Fibroblast of the aortic adventitia (primary cell): Measurements from ENCODE around the gene CLCN7. TPM values are rescaled to one million over a fixed set of nuclear protein-coding genes. Genes with fewer than 3 reads are reported as not detected.

Source experiments
- DNase-seq: peaks from one replicate; pipeline ENCODE4 v3.0.0-alpha.2; 2010; ENCODE audit warnings: low read depth
- H3K4me3 ChIP-seq: 2 replicates; pipeline ENCODE4 v1.5.1; 2011; ENCODE audit warnings: low read depth, mild to moderate bottlenecking, control low read depth, low read length, moderate library complexity
- total RNA-seq: library from RNA; depleted of rRNA; stranded (reverse); fragments of >200 nt; gene quantifications from 2 replicates; pipeline ENCODE4 v1.2.3, GENCODE V29; 2012; ENCODE audit warnings: low replicate concordance
- TF ChIP-seq, protein P1 (sequence below): IDR thresholded peaks from 2 replicates; pipeline ENCODE4 v1.5.1; 2011; ENCODE audit warnings: mild to moderate bottlenecking, low read length, control low read depth, inconsistent platforms; ENCODE audit not compliant: insufficient read depth

CLCN7 gene, protein sequence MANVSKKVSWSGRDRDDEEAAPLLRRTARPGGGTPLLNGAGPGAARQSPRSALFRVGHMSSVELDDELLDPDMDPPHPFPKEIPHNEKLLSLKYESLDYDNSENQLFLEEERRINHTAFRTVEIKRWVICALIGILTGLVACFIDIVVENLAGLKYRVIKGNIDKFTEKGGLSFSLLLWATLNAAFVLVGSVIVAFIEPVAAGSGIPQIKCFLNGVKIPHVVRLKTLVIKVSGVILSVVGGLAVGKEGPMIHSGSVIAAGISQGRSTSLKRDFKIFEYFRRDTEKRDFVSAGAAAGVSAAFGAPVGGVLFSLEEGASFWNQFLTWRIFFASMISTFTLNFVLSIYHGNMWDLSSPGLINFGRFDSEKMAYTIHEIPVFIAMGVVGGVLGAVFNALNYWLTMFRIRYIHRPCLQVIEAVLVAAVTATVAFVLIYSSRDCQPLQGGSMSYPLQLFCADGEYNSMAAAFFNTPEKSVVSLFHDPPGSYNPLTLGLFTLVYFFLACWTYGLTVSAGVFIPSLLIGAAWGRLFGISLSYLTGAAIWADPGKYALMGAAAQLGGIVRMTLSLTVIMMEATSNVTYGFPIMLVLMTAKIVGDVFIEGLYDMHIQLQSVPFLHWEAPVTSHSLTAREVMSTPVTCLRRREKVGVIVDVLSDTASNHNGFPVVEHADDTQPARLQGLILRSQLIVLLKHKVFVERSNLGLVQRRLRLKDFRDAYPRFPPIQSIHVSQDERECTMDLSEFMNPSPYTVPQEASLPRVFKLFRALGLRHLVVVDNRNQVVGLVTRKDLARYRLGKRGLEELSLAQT
- 64.8 and 432 TPM in 2 replicates for total RNA-seq

DNA sequence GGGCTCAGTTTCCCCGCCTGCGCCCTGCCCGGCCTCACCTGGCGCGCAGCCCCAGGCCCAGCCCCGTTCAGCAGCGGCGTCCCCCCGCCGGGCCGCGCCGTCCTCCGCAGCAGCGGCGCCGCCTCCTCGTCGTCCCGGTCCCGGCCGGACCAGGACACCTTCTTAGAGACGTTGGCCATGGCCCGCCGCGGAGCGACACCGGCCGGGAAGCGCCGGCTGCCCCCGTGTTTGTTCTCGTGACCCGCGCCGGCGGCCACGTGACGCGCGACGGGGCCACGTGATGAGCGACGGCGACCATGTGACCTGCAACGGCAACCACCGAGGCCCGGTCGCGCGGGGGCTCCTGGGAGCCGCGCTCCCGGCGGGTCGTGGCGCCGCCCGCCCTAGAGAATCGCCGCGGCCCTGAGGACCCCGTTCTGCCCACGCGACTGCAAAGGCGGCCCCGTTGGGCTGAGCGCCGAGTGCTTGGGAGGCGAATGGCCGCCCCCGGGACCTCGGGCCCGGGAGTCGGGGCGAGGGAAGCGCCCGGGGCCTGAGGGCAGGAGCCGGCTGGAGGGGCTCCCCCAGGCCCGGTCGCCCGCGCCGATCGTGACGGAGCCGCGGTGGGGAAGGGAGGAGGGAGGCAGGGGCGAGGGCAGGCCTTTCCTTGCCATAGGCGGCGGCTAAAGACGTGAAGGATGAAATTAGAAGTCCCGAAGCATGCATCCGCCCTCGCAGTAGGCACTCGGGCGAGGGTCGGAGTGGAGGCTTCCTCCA lies at the start of gene CLCN7:
CLCN7 (minus strand) TSS at position 233 of the 756 bp plus-strand sequence; CDS start at position 179, 54 bp downstream.
- TF ChIP-seq, protein P1, sequence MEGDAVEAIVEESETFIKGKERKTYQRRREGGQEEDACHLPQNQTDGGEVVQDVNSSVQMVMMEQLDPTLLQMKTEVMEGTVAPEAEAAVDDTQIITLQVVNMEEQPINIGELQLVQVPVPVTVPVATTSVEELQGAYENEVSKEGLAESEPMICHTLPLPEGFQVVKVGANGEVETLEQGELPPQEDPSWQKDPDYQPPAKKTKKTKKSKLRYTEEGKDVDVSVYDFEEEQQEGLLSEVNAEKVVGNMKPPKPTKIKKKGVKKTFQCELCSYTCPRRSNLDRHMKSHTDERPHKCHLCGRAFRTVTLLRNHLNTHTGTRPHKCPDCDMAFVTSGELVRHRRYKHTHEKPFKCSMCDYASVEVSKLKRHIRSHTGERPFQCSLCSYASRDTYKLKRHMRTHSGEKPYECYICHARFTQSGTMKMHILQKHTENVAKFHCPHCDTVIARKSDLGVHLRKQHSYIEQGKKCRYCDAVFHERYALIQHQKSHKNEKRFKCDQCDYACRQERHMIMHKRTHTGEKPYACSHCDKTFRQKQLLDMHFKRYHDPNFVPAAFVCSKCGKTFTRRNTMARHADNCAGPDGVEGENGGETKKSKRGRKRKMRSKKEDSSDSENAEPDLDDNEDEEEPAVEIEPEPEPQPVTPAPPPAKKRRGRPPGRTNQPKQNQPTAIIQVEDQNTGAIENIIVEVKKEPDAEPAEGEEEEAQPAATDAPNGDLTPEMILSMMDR: no peak
- peak within 1 kb of the TSS; percentile 87 for H3K4me3 ChIP-seq
- peak; percentile 79 for DNase-seq

DNA sequence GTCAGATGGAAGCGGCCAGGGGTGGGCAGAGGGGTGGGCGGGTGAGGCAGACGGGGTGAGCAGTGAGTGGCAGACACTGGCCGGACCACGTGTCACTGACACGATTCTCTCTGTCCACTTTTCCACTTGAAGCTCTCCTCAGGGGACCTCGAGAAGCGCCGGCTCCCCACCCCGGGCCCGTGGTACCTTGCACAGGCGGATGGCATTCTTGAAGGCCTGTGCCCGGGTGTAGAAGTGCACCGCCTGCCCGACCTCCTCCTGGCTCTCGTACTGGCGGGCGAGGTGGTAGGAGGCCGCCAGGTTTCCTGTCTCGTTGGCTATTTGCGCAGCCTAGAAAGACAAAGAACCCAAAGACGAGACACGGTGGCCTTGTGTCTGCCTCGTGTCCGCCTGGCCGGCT lies 49.5 kb upstream of the CLCN7 start:
- DNase-seq: no peak
- TF ChIP-seq, protein P1: no peak
- H3K4me3 ChIP-seq: no peak overlapping the region

DNA sequence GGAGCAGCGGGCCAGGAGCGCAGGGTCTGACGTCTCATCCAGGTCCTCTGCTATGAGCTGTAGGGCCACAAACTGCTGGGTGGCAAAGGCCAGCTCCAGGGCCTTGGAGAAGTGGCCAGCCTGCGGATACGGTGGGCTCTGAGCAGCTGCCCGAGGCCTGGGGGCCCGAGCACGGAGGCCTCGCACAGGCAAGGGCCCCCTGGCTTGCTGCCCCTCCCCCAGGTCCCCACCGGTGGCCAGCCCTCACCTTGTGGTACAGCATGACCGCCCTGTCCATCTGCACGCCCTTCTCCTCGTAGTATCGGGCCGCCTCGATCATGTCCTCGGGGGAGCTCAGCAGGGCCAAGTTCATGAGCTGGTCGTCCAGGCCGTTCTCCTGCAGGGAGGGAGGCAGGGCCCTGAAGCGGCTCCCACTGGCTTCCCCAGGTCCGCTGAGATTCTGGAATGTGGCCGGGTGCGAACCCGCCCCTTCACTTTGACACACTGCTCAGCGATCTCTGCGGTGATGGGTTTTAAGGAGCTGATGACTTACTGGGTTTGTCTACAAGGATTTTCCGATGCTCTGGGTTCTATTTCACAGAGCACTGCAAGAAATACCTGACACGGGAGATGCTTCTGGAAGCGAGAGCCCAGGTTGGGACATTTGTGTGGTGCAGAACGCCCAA lies 48.9 kb upstream of the CLCN7 start:
- TF ChIP-seq, protein P1: no peak
- DNase-seq: no peak
- H3K4me3 ChIP-seq: no peak overlapping the region

DNA sequence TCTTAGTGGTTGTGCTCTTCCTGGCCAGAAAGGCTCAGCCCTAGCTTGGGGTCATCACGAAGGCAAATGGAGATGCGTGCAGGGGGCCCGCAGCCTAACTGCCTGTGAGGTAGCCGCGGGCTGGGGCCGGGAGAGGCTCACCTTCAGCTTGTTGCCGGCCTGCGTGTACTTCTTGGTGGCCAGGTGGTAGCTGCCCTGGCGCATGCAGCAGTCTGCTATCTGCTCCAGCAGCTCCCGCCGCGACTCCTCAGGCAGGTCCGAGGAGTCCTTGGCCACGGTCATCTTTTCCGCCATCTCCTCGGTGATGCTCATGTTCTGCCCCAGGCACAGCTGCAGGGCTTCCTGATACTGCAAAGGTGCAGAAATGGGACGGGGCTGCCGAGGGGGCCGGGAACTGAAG lies 45.6 kb upstream of the CLCN7 start:
- TF ChIP-seq, protein P1: no peak
- no peak for DNase-seq
- H3K4me3 ChIP-seq: no peak overlapping the region

DNA sequence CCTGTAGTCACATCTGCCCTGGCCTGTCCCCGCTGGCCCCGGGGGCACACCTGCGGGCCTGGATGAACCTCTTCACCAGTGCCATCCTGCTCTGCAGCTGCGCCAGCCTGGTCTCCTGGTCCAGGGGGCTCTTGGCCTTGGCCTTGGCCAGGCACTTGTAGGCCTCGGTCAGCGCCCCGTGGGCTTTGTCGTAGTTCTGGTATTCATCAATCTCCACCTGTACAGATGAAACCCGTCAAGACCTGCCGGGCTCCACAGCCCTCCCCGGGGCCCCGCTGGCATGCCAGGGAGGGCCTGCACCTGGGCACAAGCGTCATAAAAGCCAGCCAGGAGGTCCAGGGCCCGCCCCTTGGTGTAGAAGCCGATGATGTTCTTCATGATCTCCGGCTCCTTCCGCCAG lies 45.0 kb upstream of the CLCN7 start:
- TF ChIP-seq, protein P1: no peak
- H3K4me3 ChIP-seq: no peak overlapping the region

DNA sequence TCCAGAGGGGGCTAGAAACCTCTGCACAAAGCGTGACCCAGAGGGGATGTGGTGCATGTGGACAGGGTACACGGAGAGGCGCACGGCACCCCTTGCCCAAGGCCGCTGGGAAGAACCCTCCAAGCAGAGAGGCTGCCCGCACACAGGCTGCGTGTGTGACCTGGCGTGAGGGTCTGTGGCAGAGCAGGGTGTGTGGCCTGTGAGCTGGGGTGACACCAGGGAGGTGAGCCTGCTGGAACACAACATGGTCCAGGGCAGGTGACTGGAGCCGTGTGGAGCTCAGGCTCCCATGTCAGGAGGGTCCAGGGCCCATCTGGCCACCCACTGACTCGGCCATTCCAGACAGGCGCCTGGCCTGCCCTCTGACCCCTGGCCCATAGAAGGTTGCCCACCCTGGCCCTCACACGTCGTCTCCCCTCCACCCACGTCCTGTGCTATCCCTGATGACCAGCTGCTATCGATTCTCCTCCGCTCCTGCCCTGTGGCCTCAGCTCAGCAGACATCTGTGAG lies 43.9 kb upstream of the CLCN7 start:
- H3K4me3 ChIP-seq: no peak overlapping the region
- TF ChIP-seq, protein P1: no peak
- no peak for DNase-seq

More for the DNA sequence above, 45.0 kb upstream of the CLCN7 start:
- no peak for DNase-seq
